K562 (cell line): ENCODE results near the gene CEP135. TPM values are rescaled to one million over a fixed set of nuclear protein-coding genes. Genes with fewer than 3 reads are reported as not detected.

ENCODE experiments used
- BDP1 ChIP-seq: IDR thresholded peaks from 3 replicates; pipeline ENCODE4 v1.6.1; 2011; ENCODE audit not compliant: insufficient read length, insufficient read depth
- CEBPZ ChIP-seq: fragments of 150-350 bp; IDR thresholded peaks from 2 replicates; pipeline ENCODE4 v1.6.1; 2014; ENCODE audit warnings: low read depth, mild to moderate bottlenecking, low read length, borderline replicate concordance
- CREB1 ChIP-seq, 2 experiments: sonication (generic) in 1 of 2; formaldehyde crosslinking in 1 of 2; IDR thresholded peaks; 2 replicates each; pipeline versions ENCODE4 v1.6.1 to v1.8.0; 2012 to 2022; ENCODE audit warnings: inconsistent platforms in 1 of 2, mild to moderate bottlenecking in 1 of 2, missing genetic modification reagents in 1 of 2, moderate library complexity in 1 of 2
- CSDE1 ChIP-seq, 2 experiments: fragments of 450-650 bp; IDR thresholded peaks; 2 replicates each; pipeline ENCODE4 v1.6.1; 2016; ENCODE audit warnings: mild to moderate bottlenecking in 1 of 2
- NFE2L1 ChIP-seq: fragments of 450-650 bp; IDR thresholded peaks from 2 replicates; pipeline ENCODE4 v1.6.1; 2016; ENCODE audit warnings: missing genetic modification characterization, low read depth, mild to moderate bottlenecking, missing compliant biosample characterization, moderate library complexity, borderline replicate concordance
- NRF1 ChIP-seq, 2 experiments: fragments of 450-650 bp; IDR thresholded peaks in 1 of 2; conservative IDR thresholded peaks in 1 of 2; 2 replicates each; pipeline ENCODE4 v1.6.1; 2014; ENCODE audit warnings: mild to moderate bottlenecking in 2 of 2
- THRA ChIP-seq: fragments of 450-650 bp; IDR thresholded peaks from 2 replicates; pipeline ENCODE4 v1.6.1; 2017; ENCODE audit warnings: mild to moderate bottlenecking, moderate library complexity
- ZHX1 ChIP-seq: fragments of 150-350 bp; conservative IDR thresholded peaks from 2 replicates; pipeline ENCODE4 v1.6.1; 2014; ENCODE audit warnings: low read length
- ZNF24 ChIP-seq: fragments of 450-650 bp; IDR thresholded peaks from 2 replicates; pipeline ENCODE4 v1.6.1; 2016
- ZSCAN32 ChIP-seq: fragments of 450-650 bp; formaldehyde crosslinking; IDR thresholded peaks from 2 replicates; pipeline ENCODE4 v1.4.0; 2020; ENCODE audit warnings: mild to moderate bottlenecking, moderate library complexity
- polyA plus RNA-seq, 8 experiments: library from polyadenylated mRNA; depleted of rRNA in 4 of 8; stranded (reverse) in 5 of 8; unstranded in 3 of 8; fragments of >200 nt; fragmentation: Nextera tagmentation in 2 of 8; fragmentation: Illumina TruSeq in 1 of 8; extraction: Ambion mirVana in 2 of 8; extraction: Trizol in 1 of 8; gene quantifications; 2 replicates each; pipeline versions ENCODE4 v1.2.1 to v1.2.3, GENCODE V29; 2011 to 2014; ENCODE audit warnings: inconsistent platforms in 1 of 8, missing spikeins in 1 of 8
- total RNA-seq, 7 experiments: library from RNA; depleted of rRNA in 6 of 7; stranded (reverse); fragments of >200 nt in 6 of 7; fragmentation: Illumina TruSeq in 2 of 7; extraction: Trizol in 2 of 7; gene quantifications; 2 replicates each; pipeline versions ENCODE4 v1.2.1 to v1.2.3, GENCODE V29; 2011 to 2021; ENCODE audit warnings: low replicate concordance in 1 of 7

CEP135 gene
- total and polyA plus RNA-seq, 9 of the 15 experiments (the other 6 are each of a cell fraction or from before 2014, with no cell fraction given) = 3.1 to 18.9 (median 15.3) TPM

- TF ChIP-seq THRA (no peak), ZNF24 (no peak), CEBPZ (no peak), BDP1 (no peak), NRF1 (conservative IDR thresholded peaks at IDR 0.05 in 1 of 2, IDR thresholded peaks at IDR 0.05 in 1 of 2) (no peak), CSDE1 (IDR thresholded peaks at IDR 0.05) (no peak), CREB1 (IDR thresholded peaks at IDR 0.05) (no peak), CREB1 (CRISPR knock-in tag; IDR thresholded peaks at IDR 0.05) (no peak), ZHX1 (no peak), ZSCAN32 (CRISPR knock-in tag) (no peak), NFE2L1 (no peak)
These were observed 15.3 kb downstream of the CEP135 start (continued) for GRCh38 chr4:55964046-55964445.
